Body of pancreas (tissue), 4 donors: ENCODE measurements around the gene LAPTM4A. TPM values are rescaled to one million over a fixed set of nuclear protein-coding genes. Genes with fewer than 3 reads are reported as not detected.

Source experiments
- ATAC-seq: fragments of 150-250 bp; one replicate; pipeline ENCODE4 v1.9.1; 2016
- DNase-seq, 4 donors: peaks; one replicate each; pipeline ENCODE4 v3.0.0-alpha.2; 2019
- H3K27ac ChIP-seq, 4 donors: fragments of 200-600 bp; sonication (generic); 1 replicate in 3 of 4; 2 replicates in 1 of 4; pipeline versions ENCODE4 v1.5.1 to v1.6.1; 2016 to 2019; ENCODE audit warnings: mild to moderate bottlenecking in 1 of 4, mixed read lengths in 1 of 4, moderate library complexity in 1 of 4
- H3K27me3 ChIP-seq, 2 donors: fragments of 200-600 bp; sonication (generic); one replicate each; pipeline ENCODE4 v1.6.0; 2016; ENCODE audit warnings: mild to moderate bottlenecking in 1 of 2
- H3K36me3 ChIP-seq, 2 donors: fragments of 200-600 bp; sonication (generic); replicated peaks in 1 of 2; 2 replicates each; pipeline ENCODE4 v1.5.1; 2016; ENCODE audit warnings: low read depth in 2 of 2; ENCODE audit not compliant: insufficient read depth in 1 of 2
- H3K4me1 ChIP-seq: fragments of 200-600 bp; sonication (generic); one replicate; pipeline ENCODE4 v1.6.0; 2016
- H3K4me3 ChIP-seq, 2 donors: fragments of 200-600 bp; sonication (generic); 1 replicate in 1 of 2; 2 replicates in 1 of 2; pipeline ENCODE4 v1.5.1; 2016 to 2019
- H3K9me3 ChIP-seq, 3 donors: fragments of 200-600 bp; sonication (generic); 1 replicate in 2 of 3; 2 replicates in 1 of 3; pipeline ENCODE4 v1.5.1; 2016
- CTCF ChIP-seq, 7 experiments: fragments of 450-650 bp in 4 of 7; fragments of 200-600 bp in 3 of 7; sonication (generic) in 3 of 7; IDR thresholded peaks; one replicate each; pipeline ENCODE4 v1.5.1; 2016 to 2019; ENCODE audit warnings: antibody characterized with exemption in 7 of 7
- POLR2A ChIP-seq, 3 donors: fragments of 450-650 bp; IDR thresholded peaks; one replicate each; pipeline ENCODE4 v1.6.1; 2016; ENCODE audit warnings: antibody characterized with exemption in 3 of 3, mild to moderate bottlenecking in 2 of 3
- WGBS, 2 donors: methylation state at CpG; one replicate each; pipeline ENCODE4 v1.1.5; 2017; 5-methylcytosine and 5-hydroxymethylcytosine counted together
- intact Hi-C: fragments of 100-400 bp; cut with DNase I; formaldehyde crosslinking; loops from one replicate; pipeline ENCODE4 v1.15.1; 2023
- total RNA-seq, 2 donors: library from RNA; depleted of rRNA; stranded (reverse); fragments of >200 nt; gene quantifications; one replicate each; pipeline ENCODE4 v1.1.0, GENCODE V29; 2016

The LAPTM4A gene
- total RNA-seq, 2 donors from 2014 or later, result 39.9 to 100 TPM

GRCh38 chr2:20011276-20012031 is 40.0 kb downstream of the LAPTM4A start:
- Histone ChIP-seq H3K27ac (no peak overlapping the region), H3K36me3 (no peaks in the 10 kb centered on the region), H3K9me3 (no peaks in the 10 kb centered on the region), H3K4me1 (peaks cover 12% of the 10 kb centered on the region), H3K4me3 (no peak overlapping the region), H3K27me3 (peaks cover 0 to 5% of the 10 kb centered on the region in 2 donors)
- intact Hi-C loops, result loop anchor here (5.0 kb wide), 1 partner anchor 86 kb away; no protein-coding TSS in a partner anchor
- WGBS, 2 donors, result 63 to 73% methylated on average over 14 of the region's 14 CpGs
- TF ChIP-seq CTCF (IDR thresholded peaks at IDR 0.05) (no peak), POLR2A (IDR thresholded peaks at IDR 0.05) (no peak)
- DNase-seq (no peak), ATAC-seq (no peak)

- no peak for ATAC-seq
- no peak for DNase-seq
- WGBS, 2 donors, result 70 to 74% methylated on average over 5 of the region's 5 CpGs
- H3K9me3 ChIP-seq, result no peaks in the 10 kb centered on the region
- H3K36me3 ChIP-seq, result no peaks in the 10 kb centered on the region
- no peak overlapping the region for H3K27ac ChIP-seq
- intact Hi-C loops, result no loop called here
- TF ChIP-seq POLR2A (IDR thresholded peaks at IDR 0.05) (no peak), CTCF (IDR thresholded peaks at IDR 0.05) (no peak)
- peaks cover 0 to 5% of the 10 kb centered on the region in 2 donors for H3K27me3 ChIP-seq
- H3K4me1 ChIP-seq, result peaks cover 12% of the 10 kb centered on the region
- H3K4me3 ChIP-seq, result no peak overlapping the region
Observed at GRCh38 chr2:20008703-20009102, 42.7 kb downstream of the LAPTM4A start.

GRCh38 chr2:20005891-20006470 is 45.4 kb downstream of the LAPTM4A start:
- Histone ChIP-seq H3K4me1 (no peaks in the 10 kb centered on the region), H3K36me3 (no peaks in the 10 kb centered on the region), H3K9me3 (no peaks in the 10 kb centered on the region), H3K4me3 (no peak overlapping the region), H3K27ac (no peak overlapping the region), H3K27me3 (no peaks in the 10 kb centered on the region)
- ATAC-seq (no peak), DNase-seq (no peak)
- TF ChIP-seq POLR2A (IDR thresholded peaks at IDR 0.05) (no peak), CTCF (IDR thresholded peaks at IDR 0.05) (no peak)
- intact Hi-C loops, result no loop called here
- 82 to 89% methylated on average over 15 to 17 of the region's 17 CpGs for WGBS, 2 donors

- H3K4me3 ChIP-seq, result no peak overlapping the region
Observed at GRCh38 chr2:20005067-20005627, 46.3 kb downstream of the LAPTM4A start.

More at GRCh38 chr2:20005067-20005627, 46.3 kb downstream of the LAPTM4A start:
- 85 to 88% methylated on average over 10 of the region's 10 CpGs for WGBS, 2 donors
- DNase-seq (no peak), ATAC-seq (no peak)
- no peaks in the 10 kb centered on the region for H3K4me1 ChIP-seq
- intact Hi-C loops, result no loop called here
- H3K9me3 ChIP-seq, result no peaks in the 10 kb centered on the region
- H3K27me3 ChIP-seq, result no peaks in the 10 kb centered on the region
- no peaks in the 10 kb centered on the region for H3K36me3 ChIP-seq
- no peak for TF ChIP-seq POLR2A (IDR thresholded peaks at IDR 0.05)
- TF ChIP-seq CTCF (IDR thresholded peaks at IDR 0.05), result no peak
- H3K27ac ChIP-seq, result no peak overlapping the region
